Astrocyte (in vitro differentiated cells and primary cell): ENCODE results near the gene CLCN7. TPM values are rescaled to one million over a fixed set of nuclear protein-coding genes. Genes with fewer than 3 reads are reported as not detected.

Source experiments
- DNase-seq: peaks from one replicate; pipeline ENCODE4 v3.0.0-alpha.2; 2010; ENCODE audit warnings: low read depth
- FAIRE-seq: peaks from 2 replicates; lab custom pipeline; 2011; peaks lifted over from hg19 to GRCh38; lab: Jason Lieb, UNC
- H2AFZ ChIP-seq: 2 replicates; pipeline ENCODE4 v1.6.0; 2012; ENCODE audit warnings: low read depth, low read length, inconsistent platforms
- H3K27ac ChIP-seq: 2 replicates; pipeline ENCODE4 v1.5.1; 2011; ENCODE audit warnings: low read depth, low read length, inconsistent platforms
- H3K27me3 ChIP-seq: 2 replicates; pipeline ENCODE4 v1.6.0; 2011; ENCODE audit warnings: low read length, inconsistent platforms; ENCODE audit not compliant: insufficient read depth
- H3K36me3 ChIP-seq: 2 replicates; pipeline ENCODE4 v1.5.1; 2011; ENCODE audit warnings: low read length, inconsistent platforms; ENCODE audit not compliant: insufficient read depth
- H3K4me1 ChIP-seq: 2 replicates; pipeline ENCODE4 v1.5.1; 2011; ENCODE audit warnings: low read length, inconsistent platforms; ENCODE audit not compliant: insufficient read depth
- H3K4me2 ChIP-seq: 2 replicates; pipeline ENCODE4 v1.6.0; 2012; ENCODE audit warnings: low read length, inconsistent platforms
- H3K4me3 ChIP-seq: 2 replicates; pipeline ENCODE4 v1.5.1; 2011; ENCODE audit warnings: low read depth, mild to moderate bottlenecking, low read length, inconsistent platforms; ENCODE audit not compliant: insufficient read depth
- H3K79me2 ChIP-seq: 2 replicates; pipeline ENCODE4 v1.6.0; 2012; ENCODE audit warnings: mild to moderate bottlenecking, low read length, inconsistent platforms; ENCODE audit not compliant: insufficient read depth
- H3K9ac ChIP-seq: 2 replicates; pipeline ENCODE4 v1.6.0; 2012; ENCODE audit warnings: mild to moderate bottlenecking, low read length, inconsistent platforms
- H3K9me3 ChIP-seq: 2 replicates; pipeline ENCODE4 v1.5.1; 2012; ENCODE audit warnings: low read depth, mild to moderate bottlenecking, low read length, inconsistent platforms; ENCODE audit not compliant: insufficient read depth
- H4K20me1 ChIP-seq: 2 replicates; pipeline ENCODE4 v1.6.0; 2012; ENCODE audit warnings: low read length, inconsistent platforms; ENCODE audit not compliant: insufficient read depth
- H3K27ac Mint-ChIP-seq: one replicate; pipeline ENCODE4 v1.8.0; 2021; ENCODE audit warnings: mild to moderate bottlenecking, mixed read lengths; ENCODE audit not compliant: unreplicated experiment
- H3K27me3 Mint-ChIP-seq: one replicate; pipeline ENCODE4 v1.8.0; 2021; ENCODE audit warnings: low read depth, mixed read lengths; ENCODE audit not compliant: unreplicated experiment
- H3K36me3 Mint-ChIP-seq: one replicate; pipeline ENCODE4 v1.8.0; 2021; ENCODE audit warnings: low read depth, mixed read lengths; ENCODE audit not compliant: unreplicated experiment
- H3K4me1 Mint-ChIP-seq: one replicate; pipeline ENCODE4 v1.8.0; 2021; ENCODE audit warnings: low read depth, mixed read lengths; ENCODE audit not compliant: unreplicated experiment
- H3K4me3 Mint-ChIP-seq: one replicate; pipeline ENCODE4 v1.8.0; 2021; ENCODE audit warnings: mild to moderate bottlenecking, moderate library complexity, mixed read lengths; ENCODE audit not compliant: unreplicated experiment
- H3K9me3 Mint-ChIP-seq: one replicate; pipeline ENCODE4 v1.8.0; 2021; ENCODE audit warnings: mild to moderate bottlenecking, mixed read lengths; ENCODE audit not compliant: unreplicated experiment
- EZH2 ChIP-seq: IDR thresholded peaks from 2 replicates; pipeline ENCODE4 v1.6.1; 2012; ENCODE audit warnings: mild to moderate bottlenecking, low read length, inconsistent platforms; ENCODE audit not compliant: insufficient read depth
- total RNA-seq: library from RNA; stranded (reverse); gene quantifications from 2 replicates; pipeline ENCODE4 v1.2.1, GENCODE V29; 2021
- TF ChIP-seq, protein P1 (sequence below): IDR thresholded peaks from 2 replicates; pipeline ENCODE4 v1.5.1; 2011; ENCODE audit warnings: low read depth, mild to moderate bottlenecking, inconsistent platforms, low read length, moderate library complexity; ENCODE audit not compliant: insufficient read depth

Gene CLCN7
- total RNA-seq, 1 donor from 2014 or later, result 66.7 TPM

DNA sequence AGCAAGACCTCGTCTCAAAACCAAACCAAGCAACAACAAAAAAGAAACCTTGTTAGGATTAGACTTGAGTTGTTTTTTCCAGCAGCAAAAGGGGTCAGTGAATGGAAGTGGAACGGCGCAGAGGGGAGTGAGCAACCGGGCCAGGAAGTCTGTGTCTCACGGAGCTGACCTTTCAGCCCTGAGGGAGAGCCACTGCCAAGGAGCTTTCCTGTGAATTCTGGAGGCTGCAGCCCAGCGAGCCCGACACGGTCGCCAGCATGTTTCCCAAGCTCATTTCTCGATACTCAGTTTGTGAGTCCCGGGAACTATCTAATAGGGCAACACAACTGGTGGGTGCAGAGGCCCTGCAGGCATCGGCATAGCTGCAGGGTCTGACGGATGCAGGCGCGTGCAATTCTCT, 37.9 kb upstream of the CLCN7 start:
- no peaks in the 10 kb centered on the region for H3K9me3 ChIP-seq
- no peaks in the 10 kb centered on the region for H3K4me1 Mint-ChIP-seq
- H2AFZ ChIP-seq, result no peak overlapping the region
- no peaks in the 10 kb centered on the region for H3K4me1 ChIP-seq
- H3K27me3 Mint-ChIP-seq, result no peaks in the 10 kb centered on the region
- H3K9me3 Mint-ChIP-seq, result peaks cover 12% of the 10 kb centered on the region
- no peak overlapping the region for H3K9ac ChIP-seq
- H3K79me2 ChIP-seq, result no peaks in the 10 kb centered on the region
- H3K27me3 ChIP-seq, result no peaks in the 10 kb centered on the region
- H4K20me1 ChIP-seq, result no peaks in the 10 kb centered on the region
- peaks cover 11% of the 10 kb centered on the region for H3K36me3 Mint-ChIP-seq
- H3K4me3 ChIP-seq, result no peak overlapping the region
- TF ChIP-seq EZH2, result no peak
- TF ChIP-seq, protein P1, sequence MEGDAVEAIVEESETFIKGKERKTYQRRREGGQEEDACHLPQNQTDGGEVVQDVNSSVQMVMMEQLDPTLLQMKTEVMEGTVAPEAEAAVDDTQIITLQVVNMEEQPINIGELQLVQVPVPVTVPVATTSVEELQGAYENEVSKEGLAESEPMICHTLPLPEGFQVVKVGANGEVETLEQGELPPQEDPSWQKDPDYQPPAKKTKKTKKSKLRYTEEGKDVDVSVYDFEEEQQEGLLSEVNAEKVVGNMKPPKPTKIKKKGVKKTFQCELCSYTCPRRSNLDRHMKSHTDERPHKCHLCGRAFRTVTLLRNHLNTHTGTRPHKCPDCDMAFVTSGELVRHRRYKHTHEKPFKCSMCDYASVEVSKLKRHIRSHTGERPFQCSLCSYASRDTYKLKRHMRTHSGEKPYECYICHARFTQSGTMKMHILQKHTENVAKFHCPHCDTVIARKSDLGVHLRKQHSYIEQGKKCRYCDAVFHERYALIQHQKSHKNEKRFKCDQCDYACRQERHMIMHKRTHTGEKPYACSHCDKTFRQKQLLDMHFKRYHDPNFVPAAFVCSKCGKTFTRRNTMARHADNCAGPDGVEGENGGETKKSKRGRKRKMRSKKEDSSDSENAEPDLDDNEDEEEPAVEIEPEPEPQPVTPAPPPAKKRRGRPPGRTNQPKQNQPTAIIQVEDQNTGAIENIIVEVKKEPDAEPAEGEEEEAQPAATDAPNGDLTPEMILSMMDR, result no peak
- H3K27ac ChIP-seq, result no peak overlapping the region
- no peak overlapping the region for H3K4me3 Mint-ChIP-seq
- H3K27ac Mint-ChIP-seq, result no peak overlapping the region
- no peaks in the 10 kb centered on the region for H3K36me3 ChIP-seq
- FAIRE-seq, result no peak
- no peak overlapping the region for H3K4me2 ChIP-seq
- DNase-seq, result no peak

DNA sequence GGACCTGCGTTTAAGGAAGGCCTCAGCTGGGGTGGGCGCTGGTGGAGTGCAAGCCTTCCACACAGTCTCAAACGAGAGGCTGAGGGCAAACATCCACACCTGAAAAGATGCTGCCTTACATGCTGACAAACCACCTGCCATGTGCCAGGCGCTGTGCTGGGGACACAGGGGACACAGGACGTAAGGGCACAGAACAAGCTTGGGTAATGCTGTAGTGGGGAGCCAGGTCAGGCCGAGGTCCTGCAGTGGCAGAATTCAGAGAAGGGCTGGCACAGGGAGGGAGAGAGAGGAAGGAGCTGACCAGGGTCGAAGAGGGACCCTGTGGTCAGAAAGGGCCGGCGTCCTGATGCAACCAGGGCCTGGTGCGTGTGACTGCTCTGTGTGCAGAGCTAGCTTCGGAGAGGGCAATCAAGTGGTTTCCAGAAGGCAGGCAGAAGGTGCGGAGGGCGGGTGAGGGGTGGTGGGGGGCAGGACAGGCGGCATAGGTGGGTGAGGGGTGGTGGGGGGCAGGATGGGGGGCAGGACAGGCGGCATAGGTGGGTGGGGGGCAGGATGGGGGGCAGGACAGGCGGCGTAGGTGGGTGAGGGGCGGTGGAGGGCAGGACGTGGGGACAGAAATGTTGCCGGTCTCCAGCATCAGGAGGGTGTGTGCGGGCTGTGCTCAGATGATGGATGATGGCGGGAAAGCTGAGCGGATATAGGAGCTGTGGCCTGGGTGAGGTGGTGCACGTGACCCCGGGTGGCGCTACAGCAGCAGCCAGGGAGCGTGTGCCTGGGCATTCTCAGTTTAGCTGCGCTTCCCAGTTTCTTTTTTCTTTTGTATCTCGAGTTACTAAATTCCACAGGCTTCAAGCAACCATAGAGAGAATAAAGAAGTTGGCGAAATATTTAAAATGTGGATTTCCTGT, 37.1 kb upstream of the CLCN7 start:
- TF ChIP-seq, protein P1, result no peak
- no peaks in the 10 kb centered on the region for H3K27me3 Mint-ChIP-seq
- no peaks in the 10 kb centered on the region for H3K4me1 Mint-ChIP-seq
- H3K27me3 ChIP-seq, result no peaks in the 10 kb centered on the region
- H3K36me3 ChIP-seq, result no peaks in the 10 kb centered on the region
- peaks cover 11% of the 10 kb centered on the region for H3K36me3 Mint-ChIP-seq
- no peak overlapping the region for H3K4me2 ChIP-seq
- no peak overlapping the region for H3K9ac ChIP-seq
- no peaks in the 10 kb centered on the region for H3K9me3 ChIP-seq
- no peak overlapping the region for H3K27ac ChIP-seq
- DNase-seq (no peak), FAIRE-seq (no peak)
- H3K27ac Mint-ChIP-seq, result no peak overlapping the region
- no peak overlapping the region for H3K4me3 ChIP-seq
- no peaks in the 10 kb centered on the region for H3K79me2 ChIP-seq
- no peaks in the 10 kb centered on the region for H4K20me1 ChIP-seq
- no peak overlapping the region for H3K4me3 Mint-ChIP-seq
- peaks cover 12% of the 10 kb centered on the region for H3K9me3 Mint-ChIP-seq
- H3K4me1 ChIP-seq, result no peaks in the 10 kb centered on the region
- no peak overlapping the region for H2AFZ ChIP-seq

GRCh38 chr16:1510941-1511351, 36.1 kb upstream of the CLCN7 start:
- no peaks in the 10 kb centered on the region for H3K9me3 ChIP-seq
- no peak overlapping the region for H3K9ac ChIP-seq
- H3K36me3 ChIP-seq, result no peaks in the 10 kb centered on the region
- peaks cover 12% of the 10 kb centered on the region for H3K36me3 Mint-ChIP-seq
- no peaks in the 10 kb centered on the region for H3K79me2 ChIP-seq
- no peak overlapping the region for H3K4me3 Mint-ChIP-seq
- H3K4me2 ChIP-seq, result no peak overlapping the region
- no peak overlapping the region for H3K27ac Mint-ChIP-seq
- H3K4me1 Mint-ChIP-seq, result no peaks in the 10 kb centered on the region
- no peak overlapping the region for H3K27ac ChIP-seq
- no peak overlapping the region for H3K4me3 ChIP-seq
- DNase-seq (no peak), FAIRE-seq (no peak)
- no peaks in the 10 kb centered on the region for H4K20me1 ChIP-seq
- H3K27me3 ChIP-seq, result no peaks in the 10 kb centered on the region
- H3K4me1 ChIP-seq, result no peaks in the 10 kb centered on the region
- peaks cover 12% of the 10 kb centered on the region for H3K9me3 Mint-ChIP-seq
- TF ChIP-seq, protein P1, result no peak
- no peak overlapping the region for H2AFZ ChIP-seq
- H3K27me3 Mint-ChIP-seq, result no peaks in the 10 kb centered on the region
